Endothelial cell (in vitro differentiated cells): Measurements from ENCODE around the gene MSRB1. TPM values are rescaled to one million over a fixed set of nuclear protein-coding genes. Genes with fewer than 3 reads are reported as not detected.

Experiments used
- DNase-seq: peaks from one replicate; pipeline ENCODE4 v3.0.0; 2021; ENCODE audit warnings: low spot score
- H3K27ac Mint-ChIP-seq: one replicate; pipeline ENCODE4 v1.8.0; 2021; ENCODE audit warnings: mixed read lengths, inconsistent platforms; ENCODE audit not compliant: unreplicated experiment
- H3K27me3 Mint-ChIP-seq: one replicate; pipeline ENCODE4 v1.8.0; 2021; ENCODE audit warnings: mild to moderate bottlenecking, moderate library complexity, mixed read lengths, inconsistent platforms; ENCODE audit not compliant: unreplicated experiment
- H3K36me3 Mint-ChIP-seq: one replicate; pipeline ENCODE4 v1.8.0; 2021; ENCODE audit warnings: mild to moderate bottlenecking, low read depth, mixed read lengths, inconsistent platforms; ENCODE audit not compliant: unreplicated experiment
- H3K4me1 Mint-ChIP-seq: one replicate; pipeline ENCODE4 v1.8.0; 2021; ENCODE audit warnings: mild to moderate bottlenecking, mixed read lengths, inconsistent platforms; ENCODE audit not compliant: unreplicated experiment
- H3K4me3 Mint-ChIP-seq: one replicate; pipeline ENCODE4 v1.8.0; 2021; ENCODE audit warnings: mild to moderate bottlenecking, mixed read lengths, inconsistent platforms; ENCODE audit not compliant: unreplicated experiment
- H3K9me3 Mint-ChIP-seq: one replicate; pipeline ENCODE4 v1.8.0; 2021; ENCODE audit warnings: mixed read lengths, inconsistent platforms; ENCODE audit not compliant: unreplicated experiment
- total RNA-seq: library from RNA; stranded (reverse); fragmentation: NEBNext Ultra II Directional; extraction: Animal tissue kit (Norgen Biotek cat#: 25700); gene quantifications from one replicate; pipeline ENCODE4 v1.2.1, GENCODE V29; 2021; ENCODE audit not compliant: unreplicated experiment
- TF ChIP-seq, protein P1 (sequence below): fragments of 200-600 bp; sonication (generic); IDR thresholded peaks from one replicate; pipeline ENCODE4 v1.5.0; 2021; ENCODE audit warnings: antibody characterized with exemption; ENCODE audit not compliant: unreplicated experiment

The MSRB1 gene
- total RNA-seq, 1 donor from 2014 or later = 18.1 TPM

GRCh38 chr16:1978476-1979120 lies 35.6 kb upstream of the MSRB1 start:
- peaks cover 11% of the 10 kb centered on the region for H3K4me1 Mint-ChIP-seq
- TF ChIP-seq, protein P1, sequence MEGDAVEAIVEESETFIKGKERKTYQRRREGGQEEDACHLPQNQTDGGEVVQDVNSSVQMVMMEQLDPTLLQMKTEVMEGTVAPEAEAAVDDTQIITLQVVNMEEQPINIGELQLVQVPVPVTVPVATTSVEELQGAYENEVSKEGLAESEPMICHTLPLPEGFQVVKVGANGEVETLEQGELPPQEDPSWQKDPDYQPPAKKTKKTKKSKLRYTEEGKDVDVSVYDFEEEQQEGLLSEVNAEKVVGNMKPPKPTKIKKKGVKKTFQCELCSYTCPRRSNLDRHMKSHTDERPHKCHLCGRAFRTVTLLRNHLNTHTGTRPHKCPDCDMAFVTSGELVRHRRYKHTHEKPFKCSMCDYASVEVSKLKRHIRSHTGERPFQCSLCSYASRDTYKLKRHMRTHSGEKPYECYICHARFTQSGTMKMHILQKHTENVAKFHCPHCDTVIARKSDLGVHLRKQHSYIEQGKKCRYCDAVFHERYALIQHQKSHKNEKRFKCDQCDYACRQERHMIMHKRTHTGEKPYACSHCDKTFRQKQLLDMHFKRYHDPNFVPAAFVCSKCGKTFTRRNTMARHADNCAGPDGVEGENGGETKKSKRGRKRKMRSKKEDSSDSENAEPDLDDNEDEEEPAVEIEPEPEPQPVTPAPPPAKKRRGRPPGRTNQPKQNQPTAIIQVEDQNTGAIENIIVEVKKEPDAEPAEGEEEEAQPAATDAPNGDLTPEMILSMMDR = no peak
- H3K27ac Mint-ChIP-seq = no peak overlapping the region
- H3K9me3 Mint-ChIP-seq = no peaks in the 10 kb centered on the region
- DNase-seq = no peak
- H3K27me3 Mint-ChIP-seq = peaks cover 25% of the 10 kb centered on the region
- no peaks in the 10 kb centered on the region for H3K36me3 Mint-ChIP-seq
- H3K4me3 Mint-ChIP-seq = no peak overlapping the region

DNA sequence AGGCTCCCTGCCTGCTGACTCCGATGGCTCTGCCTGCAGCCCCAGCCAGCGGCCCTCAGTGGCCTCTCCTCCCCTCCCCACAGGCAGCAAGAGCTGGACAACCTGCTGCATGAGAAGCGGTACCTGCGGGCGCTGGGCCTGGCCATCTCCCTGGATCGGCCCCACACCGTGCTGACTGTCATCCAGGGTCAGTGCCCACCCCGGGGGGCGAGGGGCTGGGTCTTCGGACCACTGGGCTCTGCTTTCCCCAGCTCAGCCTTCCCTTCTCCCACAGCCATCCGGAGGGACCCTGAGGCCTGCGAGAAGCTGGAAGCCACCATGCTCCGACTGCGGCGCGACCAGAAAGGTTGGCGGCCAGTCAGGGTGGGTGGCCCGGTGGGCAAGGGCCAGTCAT lies 34.9 kb upstream of the MSRB1 start:
- no peak for DNase-seq
- Mint-ChIP-seq H3K4me3 (no peak overlapping the region), H3K27ac (no peak overlapping the region), H3K4me1 (peaks cover 8% of the 10 kb centered on the region), H3K27me3 (peaks cover 24% of the 10 kb centered on the region), H3K36me3 (no peaks in the 10 kb centered on the region), H3K9me3 (no peaks in the 10 kb centered on the region)
- TF ChIP-seq, protein P1 = no peak

GRCh38 chr16:1976951-1977874 lies 34.2 kb upstream of the MSRB1 start:
- TF ChIP-seq, protein P1 = no peak
- peaks cover 9% of the 10 kb centered on the region for H3K4me1 Mint-ChIP-seq
- H3K9me3 Mint-ChIP-seq = no peaks in the 10 kb centered on the region
- H3K27ac Mint-ChIP-seq = no peak overlapping the region
- no peak for DNase-seq
- no peak overlapping the region for H3K4me3 Mint-ChIP-seq
- H3K27me3 Mint-ChIP-seq = peaks cover 18% of the 10 kb centered on the region
- no peaks in the 10 kb centered on the region for H3K36me3 Mint-ChIP-seq

DNA sequence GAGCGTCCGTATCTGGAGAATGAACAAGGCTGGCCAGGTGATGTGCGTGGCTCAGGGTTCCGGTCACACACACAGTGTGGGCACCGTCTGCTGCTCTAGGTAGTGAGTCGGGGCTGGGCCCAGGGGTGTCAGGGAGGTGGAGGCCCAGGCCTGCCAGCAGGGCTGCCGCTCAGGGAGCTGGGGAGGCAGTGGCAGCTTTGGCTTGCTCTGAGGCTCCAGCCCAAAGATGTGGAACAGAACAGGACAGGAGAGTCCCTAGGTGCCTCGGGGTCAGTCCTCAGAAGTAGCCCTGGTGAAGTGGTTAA lies 33.2 kb upstream of the MSRB1 start:
- Mint-ChIP-seq H3K4me3 (no peak overlapping the region), H3K27me3 (peaks cover 13% of the 10 kb centered on the region), H3K27ac (no peak overlapping the region), H3K36me3 (no peaks in the 10 kb centered on the region), H3K9me3 (no peaks in the 10 kb centered on the region), H3K4me1 (peaks cover 12% of the 10 kb centered on the region)
- DNase-seq = no peak
- TF ChIP-seq, protein P1 = no peak
